GM18511 (cell line): ENCODE measurements around the gene MLH1.
"Not testable (repeated sequence)": the region's sequence is repeated elsewhere in the genome, so short reads cannot be mapped to it uniquely, and the experiment has no call there.

Experiments
- ATAC-seq: cut with Tn5 transposase; IDR thresholded peaks from one replicate; pipeline ENCODE4 v1.9.1; 2021; ENCODE audit warnings: mild to moderate bottlenecking, moderate library complexity; ENCODE audit not compliant: unreplicated experiment

The MLH1 gene

GRCh38 chr3:36993326-36994283 lies at the start of gene MLH1:
Gene MLH1, plus strand, starts transcription at chr3:36993518. Its CDS starts 30 bp downstream, at chr3:36993548.
- ATAC-seq: peak; percentile 90

GRCh38 chr3:36943601-36944000 lies 49.7 kb upstream of the MLH1 start:
- ATAC-seq: no peak

- peak; percentile 73 for ATAC-seq
These were observed 49.2 kb upstream of the MLH1 start for GRCh38 chr3:36944012-36944640.

- peak; percentile 62 for ATAC-seq
These were observed 48.6 kb upstream of the MLH1 start, which contains the start of gene TRANK1 for GRCh38 chr3:36944641-36945270. Gene TRANK1, minus strand, starts transcription at chr3:36945054. Its CDS starts 245 bp downstream, at chr3:36944809.

- no peak for ATAC-seq
These were observed 47.9 kb upstream of the MLH1 start for GRCh38 chr3:36945333-36945980.

GRCh38 chr3:36947814-36948213 lies 45.5 kb upstream of the MLH1 start:
- not testable (repeated sequence) for ATAC-seq

- no peak for ATAC-seq
These were observed 38.7 kb upstream of the MLH1 start for GRCh38 chr3:36954452-36955134.

GRCh38 chr3:36956155-36956554 lies 37.2 kb upstream of the MLH1 start:
- no peak for ATAC-seq

GRCh38 chr3:36957063-36957462 lies 36.3 kb upstream of the MLH1 start:
- no peak for ATAC-seq

- ATAC-seq: no peak
These were observed 35.2 kb upstream of the MLH1 start for GRCh38 chr3:36957862-36958686.

- ATAC-seq: no peak
These were observed 33.5 kb upstream of the MLH1 start for GRCh38 chr3:36959821-36960220.

- no peak for ATAC-seq
These were observed 32.8 kb upstream of the MLH1 start for GRCh38 chr3:36960502-36960901.

- not testable (repeated sequence) for ATAC-seq
These were observed 30.3 kb upstream of the MLH1 start for GRCh38 chr3:36963008-36963407.

- ATAC-seq: no peak
These were observed 29.0 kb upstream of the MLH1 start for GRCh38 chr3:36964331-36964730.

- ATAC-seq: peak; percentile 55
These were observed 28.5 kb upstream of the MLH1 start for GRCh38 chr3:36964817-36965216.

GRCh38 chr3:36965440-36965839 lies 27.9 kb upstream of the MLH1 start:
- ATAC-seq: no peak

GRCh38 chr3:36969085-36969484 lies 24.2 kb upstream of the MLH1 start:
- no peak for ATAC-seq

- peak; percentile 99 for ATAC-seq
These were observed 23.5 kb upstream of the MLH1 start for GRCh38 chr3:36969540-36970432.
